ENCODE measurements around the gene LARP1B.
"Not testable (repeated sequence)": the region's sequence is repeated elsewhere in the genome, so short reads cannot be mapped to it uniquely, and the experiment has no call there.

LARP1B gene

DNA sequence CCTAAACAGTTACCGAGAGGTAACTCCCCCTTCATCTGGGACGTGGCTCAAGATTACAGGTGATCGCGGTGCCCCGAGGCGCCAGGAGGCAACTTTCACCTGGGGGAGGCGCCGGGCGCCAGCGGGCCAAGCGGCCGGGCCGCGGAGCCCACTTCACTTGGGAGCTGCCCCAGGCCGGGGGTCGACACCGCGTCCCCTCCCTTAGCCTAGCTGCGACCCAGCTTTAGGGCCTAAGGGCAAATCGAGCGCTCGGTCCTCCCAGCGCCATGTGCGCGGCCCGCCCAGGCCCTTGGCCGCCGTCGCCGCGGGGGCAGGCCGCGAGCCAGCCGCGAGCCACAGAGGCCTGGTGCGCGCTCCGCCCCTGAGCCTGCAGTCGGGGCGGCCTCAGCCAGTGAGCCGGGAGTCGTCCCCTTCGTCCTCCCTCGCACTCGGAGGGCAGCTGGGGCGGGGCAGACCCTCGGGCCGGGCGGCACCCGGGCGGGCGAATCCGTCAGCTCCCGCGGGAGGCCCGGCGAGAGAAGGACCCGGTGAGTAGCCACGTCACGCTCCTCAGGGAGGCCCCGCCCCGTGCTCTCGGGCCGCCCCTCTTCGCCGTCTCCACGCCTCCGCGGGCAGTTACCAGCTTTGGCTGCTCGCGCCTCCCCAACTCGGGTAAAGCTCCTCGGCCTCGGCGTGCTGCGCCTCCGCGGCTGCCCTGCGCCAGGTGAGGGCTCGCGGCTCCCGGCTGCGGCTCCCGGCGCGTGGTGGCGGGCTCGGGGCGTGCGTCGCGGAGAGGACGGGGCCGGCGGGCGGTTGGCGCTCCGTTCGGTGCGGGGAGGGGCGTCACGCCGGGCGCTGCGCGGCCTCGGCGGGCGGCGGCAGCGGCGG lies at the start of gene LARP1B:
LARP1B (plus strand) TSS at position 614 of the 867 bp plus-strand sequence. CDS start 13,640 bp downstream, outside the sequence.
- DNase-seq (ENCODE audit: low spot score): peak; percentile 96

DNA sequence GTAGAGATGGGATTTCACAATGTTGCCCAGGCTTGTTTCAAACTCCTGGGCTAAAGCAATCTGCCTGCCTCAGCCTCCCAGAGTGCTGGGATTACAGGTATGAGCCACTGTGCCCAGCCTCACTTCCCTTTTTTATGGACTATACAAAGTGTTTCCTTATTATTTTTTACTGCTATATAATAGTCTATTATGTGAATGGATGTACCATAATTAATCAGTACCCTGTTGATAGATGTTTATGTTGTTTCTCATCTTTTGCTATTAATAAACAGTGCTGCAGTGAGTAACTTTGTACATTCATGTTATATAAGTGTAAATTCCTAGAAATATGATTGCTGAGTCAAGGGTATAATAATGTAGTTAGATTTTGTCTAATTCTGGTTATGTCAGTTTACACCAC lies 35.8 kb upstream of the LARP1B start:
- DNase-seq (ENCODE audit: low spot score): no peak

- DNase-seq (ENCODE audit: low spot score): no peak
These were observed 31.2 kb upstream of the LARP1B start for GRCh38 chr4:128029907-128030306.

DNA sequence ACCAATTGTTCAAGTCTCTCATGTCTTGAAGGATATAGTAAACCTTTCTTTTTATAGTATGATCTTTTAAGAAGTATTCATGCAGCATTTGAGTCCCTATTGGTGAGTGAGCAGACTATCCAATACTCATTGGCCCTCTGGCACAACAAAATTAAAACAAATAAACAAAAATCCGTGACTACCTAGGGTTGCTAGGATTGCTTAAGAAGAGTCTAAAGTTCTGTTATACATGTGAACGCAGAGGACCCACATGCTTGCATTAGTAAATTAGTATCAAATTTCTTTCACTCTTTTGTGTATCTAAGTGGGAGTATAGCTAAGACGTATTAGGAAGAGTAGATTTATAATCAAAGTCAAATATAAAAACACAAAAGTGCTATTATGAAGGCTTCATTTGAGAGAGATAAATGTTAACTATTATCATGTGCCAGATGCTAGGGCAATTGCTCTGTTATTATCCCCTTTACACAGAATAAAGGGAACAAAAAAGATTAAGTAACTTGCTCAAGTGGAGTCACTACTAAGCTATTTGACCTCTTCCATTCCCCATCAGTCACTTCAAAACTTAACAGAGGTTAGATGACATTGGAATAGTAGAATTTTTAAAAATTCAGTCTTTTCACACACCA lies 29.2 kb upstream of the LARP1B start:
- no peak for DNase-seq (ENCODE audit: low spot score)

DNA sequence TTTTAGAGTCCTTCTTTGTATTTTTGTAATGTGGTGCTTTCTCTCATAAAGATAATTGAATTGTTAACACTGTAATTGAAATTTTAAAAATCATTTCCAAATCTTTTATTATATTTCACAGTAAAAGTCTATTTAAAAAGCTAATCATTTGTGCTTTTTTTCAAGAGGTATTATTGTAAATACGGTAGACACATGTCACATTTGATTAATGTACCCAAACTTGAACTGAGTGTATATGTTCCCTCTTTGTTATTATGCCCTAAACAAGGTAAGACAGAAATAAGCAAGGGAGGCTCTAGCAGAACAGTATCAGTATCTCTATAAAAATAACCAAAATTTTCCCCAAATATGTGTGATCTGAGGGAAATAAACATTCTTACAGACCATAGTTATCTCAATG lies 21.5 kb upstream of the LARP1B start:
- DNase-seq (ENCODE audit: low spot score): no peak

- DNase-seq (ENCODE audit: low spot score): not testable (repeated sequence)
These were observed 14.1 kb upstream of the LARP1B start for GRCh38 chr4:128047019-128047418.

DNA sequence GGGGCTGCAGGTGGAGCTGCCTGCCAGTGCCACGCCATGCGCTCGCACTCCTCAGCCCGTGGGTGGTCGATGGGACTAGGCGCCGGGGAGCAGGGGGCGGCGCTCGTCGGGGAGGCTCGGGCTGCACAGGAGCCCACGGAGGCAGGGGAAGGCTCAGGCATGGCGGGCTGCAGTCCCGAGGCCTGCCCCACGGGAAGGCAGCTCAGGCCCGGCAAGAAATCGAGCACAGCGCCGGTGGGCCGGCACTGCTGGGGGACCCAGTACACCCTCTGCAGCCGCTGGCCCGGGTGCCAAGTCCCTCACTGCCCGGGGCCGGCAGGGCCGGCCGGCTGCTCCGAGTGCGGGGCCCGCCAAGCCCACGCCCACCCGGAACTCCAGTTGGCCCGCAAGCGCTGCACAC lies 13.6 kb upstream of the LARP1B start:
- DNase-seq (ENCODE audit: low spot score): not testable (repeated sequence)

- peak; percentile 26 for DNase-seq (ENCODE audit: low spot score)
These were observed 9.9 kb upstream of the LARP1B start for GRCh38 chr4:128051229-128051628.

GRCh38 chr4:128054907-128055306 lies 6.2 kb upstream of the LARP1B start:
- DNase-seq (ENCODE audit: low spot score): not testable (repeated sequence)

- not testable (repeated sequence) for DNase-seq (ENCODE audit: low spot score)
These were observed 5.5 kb upstream of the LARP1B start for GRCh38 chr4:128055441-128056206.

GRCh38 chr4:128056396-128056795 lies 4.7 kb upstream of the LARP1B start:
- DNase-seq (ENCODE audit: low spot score): no peak

GRCh38 chr4:128060121-128060698 lies 902 bp upstream of the LARP1B start:
- peak; percentile 27 for DNase-seq (ENCODE audit: low spot score)

GRCh38 chr4:128061566-128062536 lies 739 bp downstream of the LARP1B start:
- peak; percentile 76 for DNase-seq (ENCODE audit: low spot score)

- not testable (repeated sequence) for DNase-seq (ENCODE audit: low spot score)
These were observed 5.3 kb downstream of the LARP1B start for GRCh38 chr4:128066453-128066820.

DNA sequence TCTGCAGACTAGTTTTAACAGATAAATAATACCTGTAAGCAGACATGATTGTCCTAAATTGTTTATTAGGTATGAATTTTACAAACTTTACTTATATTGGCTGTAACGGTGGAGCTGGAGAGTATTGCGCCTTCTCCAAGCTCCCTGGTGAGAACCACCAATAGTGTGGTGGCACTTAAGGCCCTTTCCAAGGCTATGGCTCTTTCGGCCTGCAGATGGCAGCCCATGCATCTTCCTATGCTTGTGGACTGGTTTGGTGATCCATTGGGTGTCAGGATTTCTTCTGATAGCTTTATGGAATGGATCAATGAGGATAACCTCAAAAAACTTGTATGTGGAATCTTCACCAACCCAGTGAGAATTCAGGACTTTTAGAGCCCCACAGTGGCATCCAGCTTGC lies 7.8 kb downstream of the LARP1B start:
- DNase-seq (ENCODE audit: low spot score): peak; percentile 59

GRCh38 chr4:128076464-128076863 lies 15.4 kb downstream of the LARP1B start:
- no peak for DNase-seq (ENCODE audit: low spot score)

DNA sequence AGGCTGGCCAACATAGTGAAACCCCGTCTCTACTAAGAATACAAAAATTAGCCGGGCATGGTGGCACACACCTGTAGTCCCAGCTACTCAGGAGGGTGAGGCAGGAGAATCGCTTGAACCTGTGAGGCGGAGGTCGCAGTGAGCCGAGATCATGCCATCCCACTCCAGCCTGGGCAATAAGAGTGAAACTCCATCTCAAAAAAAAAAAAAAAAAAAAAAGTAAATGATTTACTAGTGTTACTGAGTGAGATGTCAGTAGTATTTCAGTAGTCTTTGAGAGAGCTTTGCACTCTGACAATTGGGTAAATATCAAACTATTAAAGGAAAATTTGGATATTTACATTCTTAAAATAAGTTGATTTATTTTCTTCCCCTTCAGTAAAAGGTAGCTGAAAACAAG lies 34.2 kb downstream of the LARP1B start:
- DNase-seq (ENCODE audit: low spot score): not testable (repeated sequence)

GRCh38 chr4:128107766-128108165 lies 46.7 kb downstream of the LARP1B start:
- no peak for DNase-seq (ENCODE audit: low spot score)

DNA sequence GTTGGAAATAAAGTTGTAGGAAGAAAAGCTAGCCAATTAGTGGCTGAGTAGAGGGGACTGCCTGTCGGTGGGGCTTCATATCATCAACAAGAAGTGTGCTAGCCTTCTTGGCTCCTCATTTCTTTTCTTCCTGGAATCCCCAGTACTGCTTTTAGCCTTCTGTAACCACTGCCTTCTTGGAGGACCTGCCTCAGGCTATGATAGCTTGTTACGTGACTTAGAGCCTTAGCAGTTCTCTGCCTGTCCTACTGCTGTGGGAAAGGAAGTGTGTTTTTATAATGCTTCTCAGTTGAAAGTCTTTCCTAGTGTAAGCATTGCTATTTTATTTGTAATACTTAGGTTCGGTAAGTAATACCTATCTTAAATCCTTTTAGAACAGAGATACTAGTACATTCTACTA lies 61.9 kb downstream of the LARP1B start:
- DNase-seq (ENCODE audit: low spot score): no peak

GRCh38 chr4:128130621-128131020 lies 69.5 kb downstream of the LARP1B start:
- DNase-seq (ENCODE audit: low spot score): no peak

GRCh38 chr4:128134925-128135324 lies 73.8 kb downstream of the LARP1B start:
- DNase-seq (ENCODE audit: low spot score): no peak

Measured in NAMALWA (cell line).